WTC11 (cell line): ENCODE measurements around the gene CPEB1.

Source experiments
- ATF1 ChIP-seq: sonication (generic); formaldehyde crosslinking; IDR thresholded peaks from 2 replicates; pipeline ENCODE4 v1.8.1; 2023; ENCODE audit warnings: mild to moderate bottlenecking, moderate library complexity, missing genetic modification reagents
- ATF6 ChIP-seq: sonication (generic); formaldehyde crosslinking; IDR thresholded peaks from 2 replicates; pipeline ENCODE4 v1.8.1; 2023; ENCODE audit warnings: mild to moderate bottlenecking, missing genetic modification reagents
- CTCF ChIP-seq: fragments of 200-600 bp; IDR thresholded peaks from 2 replicates; pipeline ENCODE4 v1.8.0; 2022; ENCODE audit warnings: antibody characterized with exemption
- MXD4 ChIP-seq: fragments of 250-450 bp; sonication (Bioruptor Pico); IDR thresholded peaks from 2 replicates; pipeline ENCODE4 v1.8.0; 2021; ENCODE audit warnings: mild to moderate bottlenecking, moderate library complexity, borderline replicate concordance
- PRDM15 ChIP-seq: sonication (generic); formaldehyde crosslinking; IDR thresholded peaks from 2 replicates; pipeline ENCODE4 v1.8.0; 2022; ENCODE audit warnings: missing genetic modification reagents
- RELA ChIP-seq: sonication (generic); formaldehyde crosslinking; IDR thresholded peaks from 2 replicates; pipeline ENCODE4 v1.8.1; 2022; ENCODE audit warnings: missing genetic modification reagents, mild to moderate bottlenecking, borderline replicate concordance

GRCh38 chr15:82630033-82630432 is 17.1 kb downstream of the CPEB1 start:
- TF ChIP-seq RELA (CRISPR knock-in tag) (no peak), CTCF (no peak), ATF1 (CRISPR knock-in tag) (no peak), MXD4 (CRISPR knock-in tag) (no peak), PRDM15 (CRISPR knock-in tag) (no peak), ATF6 (CRISPR knock-in tag) (no peak)
